ENCODE measurements around the gene PRKG1. TPM values are rescaled to one million over a fixed set of nuclear protein-coding genes. Genes with fewer than 3 reads are reported as not detected.

PRKG1 gene
- polyA plus RNA-seq, 3 donors, result not detected

DNA sequence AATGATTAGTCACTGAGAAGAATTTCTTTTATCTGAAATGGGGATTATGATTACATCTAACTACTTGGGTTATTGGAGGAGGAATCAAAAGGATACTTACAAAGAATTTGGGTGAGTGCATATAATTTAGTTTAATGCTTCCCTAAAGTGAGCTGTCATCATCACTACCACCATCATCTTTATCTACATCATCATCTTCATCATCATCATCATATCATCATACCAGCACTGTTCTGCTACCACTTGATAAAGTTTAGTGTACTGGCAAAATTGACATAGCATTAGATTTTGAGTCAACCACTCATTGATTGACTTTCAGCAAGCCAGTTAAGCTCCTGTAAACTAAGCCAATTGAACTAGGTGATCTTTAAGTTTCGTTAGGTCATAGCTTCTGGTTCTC, 994.2 kb downstream of the PRKG1 start:
- Mint-ChIP-seq H3K9me3 (peaks cover 0 to 4% (median 2%) of the 10 kb centered on the region in 7 donors), H3K4me1 (no peaks in the 10 kb centered on the region), H3K36me3 (no peaks in the 10 kb centered on the region), H3K27ac (no peak overlapping the region), H3K27me3 (ENCODE audit: low read depth in 3 of 3) (no peaks in the 10 kb centered on the region), H3K4me3 (no peak overlapping the region)
- no peak for DNase-seq
- H3K27me3 ChIP-seq (ENCODE audit: control insufficient read depth in 2 of 2, insufficient read depth in 2 of 2, low read length in 2 of 2), result no peaks in the 10 kb centered on the region
- H3K79me2 ChIP-seq (ENCODE audit: insufficient read depth, low read length), result no peaks in the 10 kb centered on the region
- H3K36me3 ChIP-seq (replicated peaks in 1 of 2; ENCODE audit: control insufficient read depth in 1 of 2, insufficient read depth in 2 of 2, low read length in 2 of 2), result no peaks in the 10 kb centered on the region
- H3K4me2 ChIP-seq (replicated peaks; ENCODE audit: extremely low read depth, low read length, poor library complexity, severe bottlenecking), result no peak overlapping the region
- WGBS (ENCODE audit: insufficient coverage), result 100% methylated on average over 1 of the region's 1 CpG
- no peaks in the 10 kb centered on the region for H4K20me1 ChIP-seq (ENCODE audit: insufficient read depth, low read length)
- no peak for TF ChIP-seq CTCF (IDR thresholded peaks at IDR 0.05)
- peaks cover 0 to 16% of the 10 kb centered on the region in 2 donors for H3K9me3 ChIP-seq (replicated peaks in 1 of 2; ENCODE audit: control insufficient read depth in 1 of 2, insufficient read depth in 1 of 2, low read length in 2 of 2)
- H3K27ac ChIP-seq (ENCODE audit: low read depth in 1 of 2, low read length in 2 of 2), result no peak overlapping the region
- intact Hi-C loops (cut with micrococcal nuclease), result no loop called here
- no peak overlapping the region for H3K4me3 ChIP-seq (replicated peaks in 1 of 3; ENCODE audit: low read depth in 2 of 3, low read length in 3 of 3)
- no peaks in the 10 kb centered on the region for H3K4me1 ChIP-seq (ENCODE audit: control insufficient read depth in 1 of 2, insufficient read depth in 2 of 2, low read length in 2 of 2)
- no peak overlapping the region for H2AFZ ChIP-seq (ENCODE audit: insufficient read depth, low read depth, low read length, poor library complexity, severe bottlenecking)
- H3K9ac ChIP-seq (ENCODE audit: insufficient read depth, low read length, poor library complexity, severe bottlenecking), result no peak overlapping the region

- no peaks in the 10 kb centered on the region for H3K79me2 ChIP-seq (ENCODE audit: insufficient read depth, low read length)
- H2AFZ ChIP-seq (ENCODE audit: insufficient read depth, low read depth, low read length, poor library complexity, severe bottlenecking), result no peak overlapping the region
- H3K9me3 ChIP-seq (replicated peaks in 1 of 2; ENCODE audit: control insufficient read depth in 1 of 2, insufficient read depth in 1 of 2, low read length in 2 of 2), result peaks cover 0 to 8% of the 10 kb centered on the region in 2 donors
- Mint-ChIP-seq H3K27ac (no peak overlapping the region), H3K4me3 (no peak overlapping the region), H3K36me3 (no peaks in the 10 kb centered on the region), H3K4me1 (no peaks in the 10 kb centered on the region), H3K9me3 (peaks cover 0 to 4% (median 2%) of the 10 kb centered on the region in 7 donors), H3K27me3 (ENCODE audit: low read depth in 3 of 3) (no peaks in the 10 kb centered on the region)
- DNase-seq, result no peak
- H3K36me3 ChIP-seq (replicated peaks in 1 of 2; ENCODE audit: control insufficient read depth in 1 of 2, insufficient read depth in 2 of 2, low read length in 2 of 2), result no peaks in the 10 kb centered on the region
- no peak overlapping the region for H3K27ac ChIP-seq (ENCODE audit: low read depth in 1 of 2, low read length in 2 of 2)
- TF ChIP-seq CTCF (IDR thresholded peaks at IDR 0.05), result no peak
- WGBS (ENCODE audit: insufficient coverage), result 90% methylated on average over 5 of the region's 7 CpGs
- no peak overlapping the region for H3K4me3 ChIP-seq (replicated peaks in 1 of 3; ENCODE audit: low read depth in 2 of 3, low read length in 3 of 3)
- no peaks in the 10 kb centered on the region for H3K27me3 ChIP-seq (ENCODE audit: control insufficient read depth in 2 of 2, insufficient read depth in 2 of 2, low read length in 2 of 2)
- H3K4me1 ChIP-seq (ENCODE audit: control insufficient read depth in 1 of 2, insufficient read depth in 2 of 2, low read length in 2 of 2), result no peaks in the 10 kb centered on the region
- no peak overlapping the region for H3K4me2 ChIP-seq (replicated peaks; ENCODE audit: extremely low read depth, low read length, poor library complexity, severe bottlenecking)
- no peaks in the 10 kb centered on the region for H4K20me1 ChIP-seq (ENCODE audit: insufficient read depth, low read length)
- intact Hi-C loops (cut with micrococcal nuclease), result no loop called here
- no peak overlapping the region for H3K9ac ChIP-seq (ENCODE audit: insufficient read depth, low read length, poor library complexity, severe bottlenecking)
Measured at GRCh38 chr10:52071814-52072213, 997.5 kb downstream of the PRKG1 start.
